Measurements from ENCODE around the gene TSC2.

DNA sequence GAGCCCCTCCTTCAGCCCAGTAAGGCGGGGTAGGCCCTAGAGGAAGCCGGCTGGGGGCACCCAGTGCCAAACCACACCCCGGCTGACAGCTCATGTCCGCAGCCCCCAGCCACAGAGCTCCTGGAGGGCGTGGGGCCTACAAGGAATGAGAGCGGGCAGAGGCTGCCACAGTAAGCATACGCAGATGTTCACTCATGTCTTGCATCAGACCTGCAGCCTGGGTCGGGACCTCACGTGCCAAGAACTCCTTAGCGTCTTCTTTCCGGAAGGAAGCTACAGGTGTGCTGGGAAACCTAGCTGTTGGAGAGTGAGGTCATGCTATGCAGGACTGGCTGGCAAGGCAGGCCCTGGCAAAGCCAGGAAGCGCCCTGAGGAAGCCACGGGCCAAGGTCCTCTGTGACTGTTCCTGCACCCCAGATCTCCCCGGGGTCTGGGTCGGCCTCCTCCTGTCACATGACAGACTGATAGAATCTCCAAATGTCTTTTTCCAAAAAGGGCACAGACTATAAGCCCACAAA, 39.7 kb upstream of the TSC2 start:
- TF ChIP-seq, protein P1, sequence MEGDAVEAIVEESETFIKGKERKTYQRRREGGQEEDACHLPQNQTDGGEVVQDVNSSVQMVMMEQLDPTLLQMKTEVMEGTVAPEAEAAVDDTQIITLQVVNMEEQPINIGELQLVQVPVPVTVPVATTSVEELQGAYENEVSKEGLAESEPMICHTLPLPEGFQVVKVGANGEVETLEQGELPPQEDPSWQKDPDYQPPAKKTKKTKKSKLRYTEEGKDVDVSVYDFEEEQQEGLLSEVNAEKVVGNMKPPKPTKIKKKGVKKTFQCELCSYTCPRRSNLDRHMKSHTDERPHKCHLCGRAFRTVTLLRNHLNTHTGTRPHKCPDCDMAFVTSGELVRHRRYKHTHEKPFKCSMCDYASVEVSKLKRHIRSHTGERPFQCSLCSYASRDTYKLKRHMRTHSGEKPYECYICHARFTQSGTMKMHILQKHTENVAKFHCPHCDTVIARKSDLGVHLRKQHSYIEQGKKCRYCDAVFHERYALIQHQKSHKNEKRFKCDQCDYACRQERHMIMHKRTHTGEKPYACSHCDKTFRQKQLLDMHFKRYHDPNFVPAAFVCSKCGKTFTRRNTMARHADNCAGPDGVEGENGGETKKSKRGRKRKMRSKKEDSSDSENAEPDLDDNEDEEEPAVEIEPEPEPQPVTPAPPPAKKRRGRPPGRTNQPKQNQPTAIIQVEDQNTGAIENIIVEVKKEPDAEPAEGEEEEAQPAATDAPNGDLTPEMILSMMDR (conservative IDR thresholded peaks at IDR 0.05; ENCODE audit: low read depth, low read length), result no peak
- TF ChIP-seq EZH2 (IDR thresholded peaks at IDR 0.05; ENCODE audit: low read length, unreplicated experiment), result no peak
- 0 out of 2 replicates have a peak, but pooled peaks have one; percentile 48 for TF ChIP-seq EZH2phosphoT487 (IDR thresholded peaks at IDR 0.05; ENCODE audit: borderline replicate concordance, low read length)

Data from PC-3 (cell line).